PC-9 (cell line): ENCODE data around the gene ZNF428. TPM values are rescaled to one million over a fixed set of nuclear protein-coding genes. Genes with fewer than 3 reads are reported as not detected.
A peak's percentile ranks its signal among the peaks of the same experiment; 100 is the strongest.

ENCODE experiments used
- BruUV-seq: library from RNA; stranded (reverse); fragments of 400-500 nt; replicated peaks from 2 replicates; lab custom pipeline; 2021; lab: Mats Ljungman, UMichigan
- CTCF ChIA-PET: fragments of 300-600 bp; sonication (Branson Sonifier 250); formaldehyde crosslinking; loops from one replicate; lab custom pipeline; 2022; ENCODE audit warnings: antibody characterized with exemption; lab: Charles Lee
- POLR2A ChIA-PET: fragments of 300-600 bp; sonication (Branson Sonifier 250); formaldehyde crosslinking; loops from one replicate; lab custom pipeline; 2022; ENCODE audit warnings: antibody characterized with exemption; ENCODE audit not compliant: unreplicated experiment; lab: Charles Lee
- DNase-seq, 2 experiments: peaks; one replicate each; pipeline versions ENCODE4 v3.0.0 to v3.0.0-alpha.2; 2015 to 2022; ENCODE audit warnings: mixed read lengths in 1 of 2
- H2AFZ ChIP-seq: fragments of 200-600 bp; sonication (generic); 2 replicates; pipeline ENCODE4 v1.8.1; 2017; ENCODE audit warnings: antibody characterized with exemption
- H3F3A ChIP-seq: fragments of 200-600 bp; sonication (generic); 2 replicates; pipeline ENCODE4 v1.8.1; 2017; ENCODE audit warnings: antibody characterized with exemption, mild to moderate bottlenecking, low read depth; ENCODE audit not compliant: insufficient read depth
- H3K27ac ChIP-seq: fragments of 200-600 bp; sonication (generic); 2 replicates; pipeline ENCODE4 v1.6.1; 2016; ENCODE audit warnings: mixed run types
- H3K27me3 ChIP-seq: fragments of 200-600 bp; sonication (generic); 2 replicates; pipeline ENCODE4 v1.6.1; 2016; ENCODE audit warnings: low read depth, mixed run types; ENCODE audit not compliant: insufficient read depth
- H3K36me3 ChIP-seq: fragments of 200-600 bp; sonication (generic); 2 replicates; pipeline ENCODE4 v1.6.1; 2016; ENCODE audit warnings: low read depth, mixed run types
- H3K4me1 ChIP-seq: fragments of 200-600 bp; sonication (generic); replicated peaks from 2 replicates; pipeline ENCODE4 v1.6.1; 2016; ENCODE audit warnings: mixed run types; ENCODE audit not compliant: insufficient read depth
- H3K4me2 ChIP-seq: fragments of 200-600 bp; sonication (generic); 2 replicates; pipeline ENCODE4 v1.6.1; 2017; ENCODE audit warnings: mixed run types
- H3K4me3 ChIP-seq: fragments of 200-600 bp; sonication (generic); 2 replicates; pipeline ENCODE4 v1.6.1; 2016; ENCODE audit warnings: mixed run types
- H3K79me2 ChIP-seq: fragments of 200-600 bp; sonication (generic); 2 replicates; pipeline ENCODE4 v1.6.1; 2017; ENCODE audit warnings: low read depth, mixed run types
- H3K9me2 ChIP-seq: fragments of 200-600 bp; sonication (generic); 2 replicates; pipeline ENCODE4 v1.8.1; 2017; ENCODE audit warnings: mild to moderate bottlenecking; ENCODE audit not compliant: insufficient read depth
- H3K9me3 ChIP-seq: fragments of 200-600 bp; sonication (generic); 2 replicates; pipeline ENCODE4 v1.8.1; 2016; ENCODE audit warnings: low read depth; ENCODE audit not compliant: insufficient read depth
- H4K20me1 ChIP-seq: fragments of 200-600 bp; sonication (generic); 2 replicates; pipeline ENCODE4 v1.8.1; 2017; ENCODE audit not compliant: insufficient read depth
- CTCF ChIP-seq: fragments of 200-600 bp; sonication (generic); conservative IDR thresholded peaks from 2 replicates; pipeline ENCODE4 v1.6.1; 2017; ENCODE audit warnings: mixed run types, antibody characterized with exemption, mild to moderate bottlenecking, moderate library complexity
- EZH2 ChIP-seq: fragments of 200-600 bp; sonication (generic); IDR thresholded peaks from 2 replicates; pipeline ENCODE4 v1.8.0; 2017; ENCODE audit warnings: antibody characterized with exemption, low read depth
- intact Hi-C: fragments of 100-400 bp; cut with micrococcal nuclease; formaldehyde crosslinking; loops from one replicate; pipeline ENCODE4 v1.10.0; 2022; ENCODE audit not compliant: unreplicated experiment
- total RNA-seq: library from RNA; stranded (reverse); gene quantifications from 2 replicates; pipeline ENCODE4 v1.2.3, GENCODE V29; 2021

The ZNF428 gene
- total RNA-seq, 1 experiment from 2014 or later, result 46.6 TPM

GRCh38 chr19:43640424-43640757 lies 21.0 kb upstream of the ZNF428 start:
- Histone ChIP-seq H4K20me1 (no peaks in the 10 kb centered on the region), H2AFZ (peak overlapping the region; percentile 82; the same call in 1 of the 2 replicates)
- no peak for DNase-seq

GRCh38 chr19:43639519-43640423 lies 20.3 kb upstream of the ZNF428 start, which contains the start of gene CADM4:
CADM4 (minus strand) TSS chr19:43639850; CDS start chr19:43639790, 60 bp downstream.
- no peaks in the 10 kb centered on the region for H3K9me3 ChIP-seq
- peaks cover 14% of the 10 kb centered on the region; the same call in 1 of the 2 replicates for H3K4me1 ChIP-seq
- CTCF ChIA-PET, result no interaction called here
- H3K4me2 ChIP-seq, result peak within 1 kb of the TSS; percentile 91
- peak in 1 of 2 experiments; percentile 56 for DNase-seq
- no TSS peak for BruUV-seq
- POLR2A ChIA-PET, result no interaction called here
- H3K36me3 ChIP-seq, result no peaks in the 10 kb centered on the region
- intact Hi-C loops, result no loop called here
- peaks cover 18% of the 10 kb centered on the region; the same call in 1 of the 2 replicates for H3F3A ChIP-seq
- H3K9me2 ChIP-seq, result no peaks in the 10 kb centered on the region
- H3K79me2 ChIP-seq, result no peaks in the 10 kb centered on the region
- 0 out of 2 replicates have a peak, but pooled peaks have one; percentile 7 for TF ChIP-seq EZH2
- TF ChIP-seq CTCF, result no peak
- H2AFZ ChIP-seq, result peak within 1 kb of the TSS; percentile 82; the same call in 1 of the 2 replicates
- H3K4me3 ChIP-seq, result peak within 1 kb of the TSS; percentile 62
- no peaks in the 10 kb centered on the region for H4K20me1 ChIP-seq
- peaks cover 6% of the 10 kb centered on the region; the same call in 1 of the 2 replicates for H3K27me3 ChIP-seq
- H3K27ac ChIP-seq, result no peak within 1 kb of the TSS

More at GRCh38 chr19:43640424-43640757, 21.0 kb upstream of the ZNF428 start:
- Histone ChIP-seq H3F3A (peaks cover 18% of the 10 kb centered on the region; the same call in 1 of the 2 replicates), H3K4me1 (peaks cover 14% of the 10 kb centered on the region; the same call in 1 of the 2 replicates), H3K4me3 (peak overlapping the region; percentile 62; the same call in 1 of the 2 replicates), H3K27me3 (peaks cover 6% of the 10 kb centered on the region; the same call in 1 of the 2 replicates), H3K9me2 (no peaks in the 10 kb centered on the region), H3K79me2 (no peaks in the 10 kb centered on the region), H3K4me2 (peak overlapping the region; percentile 91), H3K27ac (no peak overlapping the region), H3K36me3 (no peaks in the 10 kb centered on the region), H3K9me3 (no peaks in the 10 kb centered on the region)
- BruUV-seq, result no TSS peak
- ChIA-PET CTCF (interaction anchor here (0.7 kb wide), 1 partner anchor 140 kb away, joined by 3 read pairs; the partner anchor contains the start of gene KCNN4), POLR2A (no interaction called here)
- TF ChIP-seq EZH2 (no peak), CTCF (no peak)
- intact Hi-C loops, result no loop called here

- POLR2A ChIA-PET, result no interaction called here
- Histone ChIP-seq H3K27ac (no peak overlapping the region), H3K9me3 (no peaks in the 10 kb centered on the region), H3K27me3 (peaks cover 6% of the 10 kb centered on the region; the same call in 1 of the 2 replicates), H3K79me2 (no peaks in the 10 kb centered on the region), H3K36me3 (no peaks in the 10 kb centered on the region), H3K4me2 (peak overlapping the region; percentile 77), H2AFZ (no peak overlapping the region), H4K20me1 (no peaks in the 10 kb centered on the region), H3K9me2 (no peaks in the 10 kb centered on the region), H3K4me1 (peaks cover 14% of the 10 kb centered on the region; the same call in 1 of the 2 replicates), H3K4me3 (peak overlapping the region; percentile 53; the same call in 1 of the 2 replicates), H3F3A (0 out of 2 replicates have a peak, but pooled peaks cover 14% of the 10 kb centered on the region)
- CTCF ChIA-PET, result no interaction called here
- no peak for DNase-seq
- no peak for TF ChIP-seq CTCF
- TF ChIP-seq EZH2, result 0 out of 2 replicates have a peak, but pooled peaks have one; percentile 67
- no TSS peak for BruUV-seq
- intact Hi-C loops, result no loop called here
Observed at GRCh38 chr19:43638995-43639518, 19.6 kb upstream of the ZNF428 start.
